Panc1 (cell line): Measurements from ENCODE around the gene DAAM2. TPM values are rescaled to one million over a fixed set of nuclear protein-coding genes. Genes with fewer than 3 reads are reported as not detected.

Experiments used
- ATAC-seq: fragments of 200-7000 bp; cut with Tn5 transposase; 2 replicates; pipeline ENCODE4 v1.9.1; 2020; ENCODE audit warnings: mild to moderate bottlenecking, moderate library complexity
- BruUV-seq: library from RNA; stranded (reverse); fragments of 400-500 nt; replicated peaks from 2 replicates; lab custom pipeline; 2021; lab: Mats Ljungman, UMichigan
- CTCF ChIA-PET: fragments of 300-600 bp; sonication (Branson Sonifier 250); formaldehyde crosslinking; loops from one replicate; lab custom pipeline; 2022; ENCODE audit warnings: antibody characterized with exemption; lab: Charles Lee
- POLR2A ChIA-PET: fragments of 300-600 bp; sonication (Branson Sonifier 250); formaldehyde crosslinking; loops from one replicate; lab custom pipeline; 2022; ENCODE audit warnings: antibody characterized with exemption; lab: Charles Lee
- DNase-seq: peaks from one replicate; pipeline ENCODE4 v3.0.0-alpha.2; 2010; ENCODE audit warnings: low read depth, low spot score
- H3K27ac ChIP-seq: 2 replicates; pipeline ENCODE4 v1.5.1; 2011; ENCODE audit warnings: mild to moderate bottlenecking, low read length, inconsistent platforms
- H3K27me3 ChIP-seq: fragments of 200-500 bp; sonication (Bioruptor generic); 2 replicates; pipeline ENCODE4 v1.6.0; 2014; ENCODE audit warnings: low read length, inconsistent platforms; ENCODE audit not compliant: control insufficient read depth, insufficient read depth
- H3K36me3 ChIP-seq: fragments of 200-500 bp; sonication (Bioruptor generic); 2 replicates; pipeline ENCODE4 v1.5.1; 2014; ENCODE audit warnings: inconsistent platforms, mild to moderate bottlenecking, low read length, moderate library complexity; ENCODE audit not compliant: control insufficient read depth, insufficient read depth
- H3K4me1 ChIP-seq: 2 replicates; pipeline ENCODE4 v1.5.1; 2011; ENCODE audit warnings: inconsistent platforms, mild to moderate bottlenecking, low read length, moderate library complexity; ENCODE audit not compliant: control insufficient read depth, insufficient read depth
- H3K4me3 ChIP-seq, 2 experiments: 2 replicates each; pipeline ENCODE4 v1.5.1; 2011 to 2012; ENCODE audit warnings: low read depth in 2 of 2, low read length in 2 of 2, mild to moderate bottlenecking in 2 of 2, inconsistent platforms in 1 of 2, moderate library complexity in 1 of 2
- H3K9me3 ChIP-seq: fragments of 200-500 bp; sonication (Bioruptor generic); 2 replicates; pipeline ENCODE4 v1.5.1; 2014; ENCODE audit warnings: low read depth, mild to moderate bottlenecking, inconsistent platforms, low read length, moderate library complexity; ENCODE audit not compliant: control insufficient read depth, insufficient read depth
- CTCF ChIP-seq: fragments of 450-650 bp; IDR thresholded peaks from 2 replicates; pipeline ENCODE4 v1.5.1; 2017; ENCODE audit warnings: mild to moderate bottlenecking
- POLR2AphosphoS5 ChIP-seq: IDR thresholded peaks from 2 replicates; pipeline ENCODE4 v1.6.1; 2012; ENCODE audit warnings: mild to moderate bottlenecking, low read depth, low read length, moderate library complexity
- REST ChIP-seq, 2 experiments: IDR thresholded peaks; 2 replicates each; pipeline ENCODE4 v1.6.1; 2011 to 2012; ENCODE audit warnings: low read depth in 2 of 2, control low read depth in 1 of 2, low read length in 1 of 2, mild to moderate bottlenecking in 1 of 2, moderate library complexity in 1 of 2; ENCODE audit not compliant: insufficient read depth in 1 of 2
- SIN3A ChIP-seq: IDR thresholded peaks from 2 replicates; pipeline ENCODE4 v1.6.1; 2012; ENCODE audit warnings: low read depth, mild to moderate bottlenecking, low read length, moderate library complexity, borderline replicate concordance; ENCODE audit not compliant: insufficient read depth
- TCF7L2 ChIP-seq: IDR thresholded peaks from 2 replicates; pipeline ENCODE4 v1.6.1; 2011; ENCODE audit warnings: mild to moderate bottlenecking, low read depth, low read length, inconsistent platforms
- in situ Hi-C: cut with HindIII; loops from 2 replicates; pipeline ENCODE4 v1.10.0; 2016; ENCODE audit warnings: low sequenced_read_pairs, low pct_unique_long_range_greater_than_20kb
- intact Hi-C: fragments of 100-400 bp; cut with micrococcal nuclease; formaldehyde crosslinking; loops from one replicate; pipeline ENCODE4 v1.10.0; 2022; ENCODE audit not compliant: unreplicated experiment
- total RNA-seq: library from RNA; stranded (reverse); gene quantifications from one replicate; pipeline ENCODE4 v1.2.1, GENCODE V29; 2021; ENCODE audit not compliant: unreplicated experiment

Gene DAAM2
- total RNA-seq, 1 experiment from 2014 or later, result not detected

- no peak overlapping the region for H3K4me3 ChIP-seq
Observed at GRCh38 chr6:39951716-39952115, 159.5 kb downstream of the DAAM2 start.

GRCh38 chr6:39952167-39952566 lies 160.0 kb downstream of the DAAM2 start:
- no peak overlapping the region for H3K4me3 ChIP-seq
- no peak overlapping the region for H3K27ac ChIP-seq
- CTCF ChIA-PET, result no interaction called here
- POLR2A ChIA-PET, result no interaction called here
- BruUV-seq, result no TSS peak
- peaks cover 2% of the 10 kb centered on the region; the same call in 1 of the 2 replicates for H3K27me3 ChIP-seq
- DNase-seq, result no peak
- H3K4me1 ChIP-seq, result no peaks in the 10 kb centered on the region
- H3K36me3 ChIP-seq, result no peaks in the 10 kb centered on the region
- in situ Hi-C loops, result no loop called here
- intact Hi-C loops, result no loop called here
- no peaks in the 10 kb centered on the region for H3K9me3 ChIP-seq
- TF ChIP-seq REST (IDR thresholded peaks at IDR 0.05; ENCODE audit: insufficient read depth in 1 of 2, low read depth in 2 of 2, low read length in 1 of 2), result no peak
- TF ChIP-seq SIN3A, result no peak
- no peak for TF ChIP-seq POLR2AphosphoS5
- no peak for TF ChIP-seq TCF7L2
- no peak for TF ChIP-seq CTCF
- no peak for ATAC-seq

More at GRCh38 chr6:39951716-39952115, 159.5 kb downstream of the DAAM2 start:
- ChIA-PET CTCF (no interaction called here), POLR2A (no interaction called here)
- ATAC-seq (no peak), DNase-seq (no peak)
- H3K9me3 ChIP-seq, result no peaks in the 10 kb centered on the region
- BruUV-seq, result no TSS peak
- peaks cover 2% of the 10 kb centered on the region; the same call in 1 of the 2 replicates for H3K27me3 ChIP-seq
- no peak for TF ChIP-seq POLR2AphosphoS5
- TF ChIP-seq CTCF, result no peak
- TF ChIP-seq TCF7L2, result no peak
- no peak for TF ChIP-seq SIN3A
- TF ChIP-seq REST (IDR thresholded peaks at IDR 0.05; ENCODE audit: insufficient read depth in 1 of 2, low read depth in 2 of 2, low read length in 1 of 2), result no peak
- H3K36me3 ChIP-seq, result no peaks in the 10 kb centered on the region
- no peaks in the 10 kb centered on the region for H3K4me1 ChIP-seq
- no peak overlapping the region for H3K27ac ChIP-seq
- in situ Hi-C loops (no loop called here), intact Hi-C loops (no loop called here)
